Measurements from ENCODE around the gene ZNF556.
A peak's percentile ranks its signal among the peaks of the same experiment; 100 is the strongest.

ZNF556 gene

GRCh38 chr19:2906631-2907195 lies 39.6 kb downstream of the ZNF556 start:
- DNase-seq, result no peak

- DNase-seq, result no peak
Observed at GRCh38 chr19:2912306-2912705, 45.2 kb downstream of the ZNF556 start.

- DNase-seq, result no peak
Observed at GRCh38 chr19:2917275-2918184, 50.4 kb downstream of the ZNF556 start.

GRCh38 chr19:2922987-2923386 lies 55.9 kb downstream of the ZNF556 start:
- peak; percentile 73 for DNase-seq

GRCh38 chr19:2923510-2923909 lies 56.4 kb downstream of the ZNF556 start:
- no peak for DNase-seq

- no peak for DNase-seq
Observed at GRCh38 chr19:2926341-2927031, 59.4 kb downstream of the ZNF556 start.

GRCh38 chr19:2927032-2927430 lies 59.9 kb downstream of the ZNF556 start:
- no peak for DNase-seq
